8988T (cell line): ENCODE measurements around the gene GJC1.

Experiments
- DNase-seq: peaks from one replicate; pipeline ENCODE4 v3.0.0; 2011

GJC1 gene

DNA sequence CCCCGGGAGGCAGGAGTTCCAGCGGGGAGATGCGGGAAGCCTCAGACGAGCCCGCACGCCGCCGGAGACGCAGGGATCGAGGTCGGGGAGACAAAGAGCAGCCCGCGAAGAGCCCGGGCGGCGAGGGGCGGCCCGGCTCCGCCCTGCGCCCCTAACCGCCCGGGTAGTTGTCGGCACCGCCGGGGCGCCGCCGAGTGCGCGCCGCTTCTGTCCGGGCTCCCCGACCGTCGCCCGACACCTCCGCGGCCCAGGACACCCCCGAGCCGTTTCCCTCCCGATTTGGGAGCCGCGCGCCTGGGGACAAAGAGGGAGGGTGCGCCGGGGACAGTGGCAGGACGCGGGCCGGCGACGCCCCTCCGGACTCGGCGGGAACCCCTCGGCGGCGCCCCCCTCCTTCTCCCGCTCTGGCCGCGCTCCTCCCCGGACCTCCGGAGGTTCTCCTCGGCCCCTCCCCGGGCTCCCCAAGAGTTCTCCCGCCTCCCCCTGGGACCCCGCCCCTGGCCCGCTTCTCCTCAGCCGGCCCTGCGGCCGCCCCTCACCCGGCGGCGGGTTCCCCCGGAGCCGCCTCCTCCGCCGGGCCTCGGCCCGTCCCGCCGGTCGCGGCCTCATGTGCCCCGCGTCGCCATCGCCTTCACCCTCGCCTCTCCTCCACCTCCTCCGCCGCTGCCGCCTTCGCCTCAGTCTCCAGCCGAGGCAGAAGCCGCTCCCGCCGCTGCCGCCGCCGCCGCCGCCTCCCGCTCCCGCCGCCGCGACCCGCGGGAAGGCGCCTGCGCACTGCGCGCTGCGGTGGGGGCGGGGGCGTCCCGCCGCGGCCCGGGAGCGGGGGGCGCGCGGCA lies at the start of gene GJC1:
Gene GJC1 (minus strand): TSS at position 765 of the 836 bp plus-strand sequence. CDS start 24,470 bp downstream, outside the sequence.
- no peak for DNase-seq

DNA sequence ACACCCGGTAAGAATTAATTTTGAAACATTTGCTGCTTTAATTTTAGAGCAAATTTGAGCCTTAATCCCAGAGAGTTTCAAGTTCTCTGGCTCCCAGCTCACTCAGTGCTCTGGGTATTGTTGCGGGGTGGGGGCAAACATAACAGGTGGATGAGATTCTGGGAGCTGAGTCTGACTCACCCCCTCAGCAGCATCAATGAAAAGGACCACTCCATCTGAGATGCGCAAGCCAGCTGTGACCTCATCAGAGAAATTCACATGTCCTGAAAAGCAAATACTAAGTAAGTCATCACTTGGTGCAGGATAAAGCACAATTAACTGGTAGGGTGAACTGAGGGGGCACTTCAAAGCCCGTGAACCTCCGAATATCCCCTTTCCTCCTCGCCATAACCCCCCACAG lies 49.3 kb upstream of the GJC1 start:
- no peak for DNase-seq

DNA sequence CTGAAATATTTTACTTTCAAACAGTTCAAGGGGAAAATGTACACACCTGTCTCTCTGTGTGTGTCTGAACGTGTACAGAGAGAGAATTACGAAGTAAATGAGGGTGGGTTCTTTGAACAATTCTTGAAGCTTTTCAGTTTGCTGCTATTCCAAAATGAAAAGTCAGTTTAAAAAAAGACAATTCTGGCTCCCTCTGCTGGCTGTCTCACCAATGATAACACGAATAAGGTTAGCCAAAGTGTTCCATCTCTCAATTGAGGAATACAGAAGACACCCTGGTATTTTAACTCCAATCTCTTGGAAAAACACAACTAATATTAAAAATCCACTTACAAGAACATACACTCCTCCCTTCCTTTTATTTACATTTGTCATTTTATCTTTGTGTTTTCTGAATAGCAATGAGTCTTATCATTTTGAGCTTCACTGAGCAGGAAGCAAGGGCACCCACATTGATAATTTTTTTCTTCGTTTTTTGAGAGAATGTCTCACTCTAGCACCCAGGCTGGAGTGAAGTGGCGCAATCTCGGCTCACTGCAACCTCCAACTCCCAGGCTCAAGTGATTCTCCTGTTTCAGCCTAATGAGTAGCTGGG lies 48.6 kb upstream of the GJC1 start:
- DNase-seq, result no peak

GRCh38 chr17:44877121-44877520 lies 47.0 kb upstream of the GJC1 start:
- DNase-seq, result no peak

DNA sequence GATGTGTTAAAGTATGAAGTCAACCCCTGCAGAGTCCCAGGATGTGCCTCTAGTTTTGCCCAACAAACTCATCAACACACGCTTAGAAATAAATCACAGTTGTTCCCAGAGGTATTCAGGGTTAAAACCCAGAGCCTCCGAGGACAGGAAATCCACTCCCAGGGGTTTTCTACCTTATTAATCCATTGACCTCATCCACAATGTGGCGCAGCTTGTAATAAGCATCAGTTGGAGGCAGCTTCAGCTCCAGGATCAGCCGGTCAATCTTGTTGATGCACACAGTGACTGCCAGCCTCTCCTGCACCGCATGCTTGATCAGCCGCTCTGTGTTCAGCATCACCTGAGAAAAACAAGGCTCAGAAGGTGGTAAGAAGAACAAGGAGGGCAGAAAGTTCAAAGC lies 45.7 kb upstream of the GJC1 start:
- DNase-seq, result no peak

DNA sequence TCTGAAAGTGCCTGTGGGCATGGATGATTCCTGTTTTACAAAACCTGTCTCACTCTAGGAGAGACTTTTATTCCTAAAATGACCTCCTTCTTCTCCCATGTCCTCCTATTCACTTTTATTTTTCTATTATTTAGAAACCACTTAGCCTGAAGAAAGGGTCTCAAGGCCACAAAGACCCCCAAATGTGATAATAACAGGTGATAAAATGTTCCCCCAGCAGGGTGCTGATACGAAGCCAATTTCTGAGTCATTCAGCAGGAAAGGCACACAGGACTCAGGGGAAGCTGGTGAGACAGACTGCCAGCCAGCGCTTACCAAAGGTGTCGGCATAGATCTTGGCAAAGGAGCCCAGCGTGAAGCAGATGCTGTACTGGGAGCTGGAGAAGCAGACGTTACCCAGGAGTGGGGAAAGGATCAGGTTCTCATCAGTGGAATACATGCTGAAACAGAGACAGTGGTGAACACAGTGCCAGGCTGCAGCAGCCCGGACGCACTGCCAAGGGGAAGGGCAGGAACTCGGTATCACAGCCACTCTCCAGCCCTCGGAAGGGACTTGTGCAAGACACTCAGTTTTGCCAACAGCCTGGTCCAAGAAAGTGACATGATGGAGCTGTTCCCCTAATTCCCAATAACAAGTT lies 42.2 kb upstream of the GJC1 start:
- no peak for DNase-seq

GRCh38 chr17:44871556-44871955 lies 41.5 kb upstream of the GJC1 start:
- no peak for DNase-seq

DNA sequence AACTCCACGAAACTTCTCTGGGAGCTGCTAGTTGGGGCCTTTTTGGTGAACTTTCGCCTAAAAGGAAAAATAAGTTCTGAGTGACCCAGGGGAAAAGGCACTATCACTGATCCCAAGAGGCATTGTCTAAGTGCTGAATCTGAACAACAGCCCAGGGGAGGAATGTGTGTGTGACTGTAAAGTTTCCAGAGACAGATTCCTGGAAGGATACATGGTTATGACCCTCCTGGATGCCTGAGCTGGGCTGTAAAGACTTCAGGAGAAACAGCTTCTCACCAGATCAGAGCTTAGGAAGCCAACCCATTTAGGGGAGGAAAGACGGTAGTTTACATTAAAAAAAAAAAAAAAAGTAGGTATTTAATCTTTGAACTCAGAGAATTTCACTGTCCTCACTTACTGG lies 37.8 kb upstream of the GJC1 start:
- no peak for DNase-seq

DNA sequence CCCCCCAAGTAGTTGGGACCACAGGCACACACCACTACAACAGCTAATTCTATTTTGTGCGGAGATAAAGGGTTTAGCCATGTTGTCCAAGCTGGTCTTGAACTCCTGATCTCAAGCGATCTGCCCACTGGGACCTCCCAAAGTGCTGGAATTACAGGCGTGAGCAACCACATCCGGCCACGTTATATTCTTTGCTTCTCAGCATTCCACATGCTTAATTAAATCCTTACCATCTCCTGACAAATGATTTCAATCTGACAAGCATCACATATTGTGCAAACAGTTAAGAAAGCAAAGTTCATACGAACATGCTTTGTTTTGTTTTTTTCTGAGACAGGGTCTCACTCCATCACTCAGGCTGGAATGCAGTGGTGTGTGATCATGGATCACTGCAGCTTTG lies 35.8 kb upstream of the GJC1 start:
- no peak for DNase-seq

DNA sequence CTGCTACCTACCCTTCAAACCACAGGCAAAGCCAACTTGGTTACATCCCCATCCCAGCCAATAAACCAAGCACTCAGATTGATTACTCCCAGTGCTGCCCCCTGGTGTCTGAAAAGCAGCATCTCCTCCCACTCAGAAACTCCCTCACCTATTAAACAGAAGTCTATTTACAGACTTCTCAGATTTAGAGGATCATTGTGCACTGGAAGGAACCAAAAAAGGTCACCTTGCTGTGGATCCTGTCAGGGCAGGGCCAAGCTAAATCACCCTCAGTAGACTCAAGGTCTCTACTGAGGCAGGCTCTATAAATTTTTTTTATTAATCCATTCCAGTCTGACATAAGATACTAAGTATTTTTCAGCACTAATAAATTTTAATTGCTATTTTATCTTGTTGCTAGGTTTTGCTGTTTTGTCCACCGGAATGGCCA lies 35.2 kb upstream of the GJC1 start:
- peak; percentile 35 for DNase-seq

DNA sequence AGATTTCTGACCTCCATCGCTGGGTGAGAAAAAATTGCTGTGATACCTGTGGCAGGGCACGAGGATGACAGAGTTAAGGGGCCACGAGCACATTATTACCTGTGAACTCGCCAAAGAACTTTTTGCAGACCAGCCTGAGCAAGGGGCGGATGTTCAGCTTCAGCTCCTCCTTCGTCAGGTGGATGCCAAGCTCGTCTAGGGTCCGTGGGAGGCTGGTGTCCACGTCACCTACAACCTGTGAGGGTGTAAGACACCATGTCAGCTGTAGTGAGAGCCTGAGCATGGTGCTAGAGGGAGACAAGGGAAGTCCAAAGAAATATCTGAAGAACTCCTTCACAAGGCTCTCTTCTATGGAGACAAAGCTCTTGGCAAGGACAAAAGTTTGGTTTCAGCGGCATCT lies 34.7 kb upstream of the GJC1 start:
- no peak for DNase-seq

- no peak for DNase-seq
Measured at GRCh38 chr17:44863061-44863918, 33.2 kb upstream of the GJC1 start.

DNA sequence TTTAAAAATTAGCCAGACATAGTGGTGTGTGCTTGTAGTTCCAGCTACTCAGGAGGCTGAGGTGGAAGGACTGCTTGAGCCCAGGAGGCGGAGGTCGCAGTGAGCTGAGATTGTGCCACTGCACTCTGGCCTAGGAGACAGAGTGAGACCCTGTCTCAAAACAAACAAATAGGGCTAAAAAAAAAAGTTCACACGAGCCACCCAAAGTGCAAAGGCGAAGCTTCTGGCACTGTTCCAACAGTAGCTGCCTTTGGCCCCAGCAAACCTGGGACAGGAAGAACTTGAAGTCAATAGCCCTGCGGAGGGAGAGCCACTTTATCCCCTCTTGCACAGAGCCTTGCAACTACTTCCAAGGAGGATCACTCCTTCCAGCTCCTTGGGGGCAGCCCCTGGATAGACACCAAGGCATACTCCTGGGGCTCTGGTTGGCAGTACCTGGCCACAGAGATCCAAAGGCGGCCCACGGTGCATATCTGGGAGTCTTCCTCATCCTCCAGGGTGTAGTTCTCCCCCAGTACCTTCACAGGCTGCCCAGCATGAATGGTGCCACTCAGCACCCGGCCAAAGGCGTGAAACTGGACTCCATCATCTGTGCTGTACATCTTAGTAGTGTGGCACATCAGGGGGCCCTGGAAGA lies 32.3 kb upstream of the GJC1 start:
- no peak for DNase-seq

DNA sequence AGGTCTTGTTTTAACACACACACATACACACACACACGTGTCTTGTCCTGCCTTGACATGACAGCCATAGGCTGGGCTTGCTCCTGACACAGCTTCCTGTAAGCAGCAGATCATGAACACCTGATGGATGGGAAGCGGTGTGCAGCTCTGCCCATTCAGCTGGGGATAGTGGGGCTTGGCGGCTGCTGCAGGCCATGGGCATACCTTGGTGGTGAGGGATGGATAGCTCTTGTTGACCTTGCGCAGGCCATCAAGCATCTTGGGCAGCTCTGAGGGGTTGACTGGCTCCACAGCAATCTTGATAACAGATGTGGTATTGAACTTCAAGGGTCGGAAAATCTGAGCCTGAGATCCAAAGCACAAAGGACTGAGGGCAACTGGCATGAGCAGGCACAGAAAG lies 29.6 kb upstream of the GJC1 start:
- DNase-seq, result no peak

- no peak for DNase-seq
Measured at GRCh38 chr17:44854192-44854591, 24.1 kb upstream of the GJC1 start.

DNA sequence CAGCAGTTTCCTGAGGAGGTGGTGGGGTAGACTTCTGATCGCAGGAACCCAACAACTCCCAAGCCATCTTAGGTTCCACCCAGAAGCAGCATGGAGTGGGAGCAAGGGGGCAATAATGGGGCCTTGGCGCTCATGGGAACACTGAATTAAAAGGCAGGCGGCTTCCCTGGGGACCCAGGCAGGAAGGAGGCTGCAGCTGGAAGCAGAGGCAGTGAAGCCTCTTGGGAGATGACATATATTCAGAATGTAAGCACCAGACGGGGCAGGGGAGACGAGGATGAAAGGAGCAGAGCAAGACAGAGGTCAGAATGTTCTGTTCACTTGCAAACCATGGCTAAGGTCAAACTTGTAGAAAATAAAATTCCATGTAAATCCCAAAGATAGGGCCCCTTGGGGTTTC lies 20.5 kb upstream of the GJC1 start:
- no peak for DNase-seq

- DNase-seq, result no peak
Measured at GRCh38 chr17:44850025-44850424, 19.9 kb upstream of the GJC1 start.

DNA sequence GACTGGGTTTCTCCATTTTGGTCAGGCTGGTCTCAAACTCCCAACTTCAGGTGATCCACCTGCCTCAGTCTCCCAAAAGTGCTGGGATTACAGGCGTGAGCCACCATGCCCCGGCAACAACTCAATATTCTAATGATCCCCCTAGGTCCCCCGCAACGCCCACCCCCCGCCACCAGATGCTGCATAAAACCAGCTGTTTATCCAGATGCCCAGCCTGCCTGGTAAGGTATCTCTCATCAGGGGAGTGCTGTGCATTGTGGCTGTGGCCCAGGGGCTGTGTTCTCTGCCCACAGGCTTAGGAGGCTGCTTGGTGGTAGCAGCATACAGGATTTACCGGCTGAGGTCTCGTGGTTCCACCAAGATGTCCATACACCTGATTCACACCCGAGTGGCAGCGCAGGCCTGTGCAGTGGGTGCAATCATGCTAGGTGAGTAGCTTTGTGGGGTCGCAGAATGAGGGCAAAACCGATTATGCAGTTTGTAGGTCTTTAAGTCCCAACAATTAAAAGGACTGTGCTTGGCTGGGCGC lies 18.9 kb upstream of the GJC1 start:
- DNase-seq, result no peak

- no peak for DNase-seq
Measured at GRCh38 chr17:44848257-44848795, 18.2 kb upstream of the GJC1 start.

GRCh38 chr17:44847586-44847985 lies 17.5 kb upstream of the GJC1 start, which contains the start of gene HIGD1B:
TSS of gene HIGD1B (plus strand) at chr17:44847883. CDS start at chr17:44848153, 270 bp downstream.
- DNase-seq, result no peak

GRCh38 chr17:44846206-44846605 lies 16.1 kb upstream of the GJC1 start:
- no peak for DNase-seq

- DNase-seq, result no peak
Measured at GRCh38 chr17:44844390-44844830, 14.3 kb upstream of the GJC1 start.
